ENCODE results near the gene OGFR.

The OGFR gene

DNA sequence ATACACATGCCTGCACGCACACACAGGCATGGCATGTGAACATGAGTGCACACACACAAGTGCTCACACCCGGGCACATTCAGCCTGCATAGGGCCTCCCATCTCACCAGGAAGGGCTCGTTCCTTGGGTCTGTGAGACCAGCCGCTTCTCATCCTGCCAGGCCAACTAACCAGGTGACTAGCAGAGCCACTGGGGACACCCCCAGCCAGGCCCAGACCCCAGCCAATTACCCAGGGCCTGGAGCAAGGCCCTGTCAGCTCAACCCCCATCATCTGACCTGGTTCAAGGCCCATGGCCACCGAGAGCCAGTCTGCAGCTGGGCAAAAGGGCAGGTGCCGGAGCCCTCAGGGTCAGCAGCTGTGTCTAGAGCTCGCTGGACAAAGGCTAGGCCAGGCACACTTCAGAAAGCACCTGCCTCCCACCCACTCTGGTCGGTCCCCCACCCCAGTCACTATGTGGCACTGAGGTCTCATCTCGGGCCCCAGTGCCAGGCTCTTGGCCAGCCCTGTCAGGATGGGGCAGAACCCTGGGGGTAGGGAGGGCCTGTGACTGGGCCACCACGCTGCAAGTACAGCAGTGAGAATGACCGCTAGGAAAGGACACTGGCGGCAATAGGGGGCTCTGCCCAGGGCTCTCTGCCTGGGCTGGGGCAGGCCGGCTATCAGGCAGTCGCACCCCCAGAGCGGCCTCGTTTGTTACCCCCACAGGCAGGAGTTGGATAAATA, 35.1 kb upstream of the OGFR start:
- DNase-seq, result no peak

DNA sequence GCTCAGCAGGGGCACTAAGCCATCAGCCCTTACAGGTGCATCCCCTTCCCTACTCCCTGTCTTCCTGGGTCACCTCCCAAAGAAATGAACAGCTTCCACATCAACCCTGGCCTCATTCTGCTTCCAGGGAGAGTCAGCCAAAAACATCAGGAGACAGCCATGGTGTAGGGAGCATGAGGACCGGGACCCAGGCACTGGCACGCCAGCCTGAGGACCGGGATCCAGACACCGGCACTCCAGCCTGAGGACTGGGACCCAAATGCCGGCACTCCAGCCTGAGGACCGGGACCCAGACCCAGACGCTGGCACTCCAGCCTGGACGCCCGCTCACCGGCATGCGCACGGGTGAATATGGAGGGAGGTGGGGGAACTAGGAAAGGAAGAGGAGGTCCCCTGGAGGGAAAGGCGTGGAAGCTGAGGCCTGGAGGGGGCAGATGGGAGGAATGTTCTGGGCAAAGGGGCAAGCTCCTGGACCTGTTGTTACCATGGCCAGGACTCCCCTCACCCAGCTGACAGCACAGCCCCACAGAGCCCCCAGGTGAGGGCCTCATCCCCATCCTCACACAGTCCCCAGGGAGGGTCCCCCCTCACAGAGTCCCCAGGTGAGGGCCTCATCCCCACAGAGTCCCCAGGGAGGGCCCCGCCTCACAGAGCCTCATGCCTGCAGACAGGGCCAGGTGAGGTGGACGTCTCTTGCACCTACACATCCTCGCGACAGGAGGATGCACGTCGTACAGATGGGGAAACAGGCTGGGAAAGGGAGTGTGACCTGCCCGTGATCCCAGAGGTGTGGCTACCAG, 34.3 kb upstream of the OGFR start:
- no peak for DNase-seq

DNA sequence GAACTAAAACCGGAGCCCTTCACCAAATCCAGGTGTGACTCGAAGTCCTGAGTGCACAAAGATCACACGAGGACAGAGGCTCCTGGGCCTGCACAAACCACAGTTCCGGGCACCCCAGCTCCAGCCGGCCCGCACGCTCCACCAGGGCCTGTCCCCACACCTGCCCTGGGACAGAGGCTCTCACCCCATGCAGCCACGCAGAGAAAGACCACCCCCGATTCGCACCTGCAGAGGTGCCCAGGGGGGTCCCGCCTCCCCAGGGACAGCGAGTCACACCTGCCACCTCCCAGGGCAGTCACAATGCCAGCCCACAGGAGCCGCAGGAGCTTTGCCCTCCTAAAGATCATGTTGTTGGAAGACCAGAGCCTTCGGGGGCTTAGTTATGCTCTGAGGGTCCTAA, 33.7 kb upstream of the OGFR start:
- no peak for DNase-seq

DNA sequence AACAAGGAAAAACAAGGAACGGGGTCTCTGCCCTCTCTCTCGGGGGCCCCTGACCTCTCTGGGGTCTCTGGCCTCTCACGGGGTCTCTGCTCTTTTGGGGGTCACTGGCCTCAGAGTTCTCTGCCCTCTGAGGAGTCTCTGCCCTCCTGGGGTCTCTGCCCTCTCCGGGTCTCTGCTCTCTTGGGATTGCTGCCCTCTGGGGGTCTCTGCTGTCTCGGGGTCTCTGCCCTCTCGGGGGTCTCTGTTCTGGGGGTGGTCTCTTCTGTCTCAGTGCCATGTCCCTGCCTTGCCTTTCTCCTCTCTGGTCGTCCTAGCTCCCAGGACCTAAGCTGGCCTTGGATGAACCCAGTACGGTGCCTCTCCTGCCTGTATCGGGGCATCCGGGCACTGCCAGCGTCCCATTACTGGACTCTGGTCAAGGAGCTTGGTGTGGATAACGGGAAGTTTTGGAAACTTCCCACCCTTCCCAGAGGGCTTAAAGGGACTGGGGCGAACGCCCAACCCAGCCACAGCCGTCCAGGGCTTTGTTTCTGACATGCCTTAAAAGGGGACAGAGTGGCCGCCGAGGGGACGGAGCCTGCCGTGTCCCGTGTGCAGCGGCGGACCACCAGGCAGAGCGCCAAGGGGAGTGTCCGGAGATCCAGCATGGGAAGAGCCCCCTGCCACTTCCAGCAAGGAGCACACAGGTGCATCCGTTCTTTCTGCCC, 33.1 kb upstream of the OGFR start:
- DNase-seq, result no peak

DNA sequence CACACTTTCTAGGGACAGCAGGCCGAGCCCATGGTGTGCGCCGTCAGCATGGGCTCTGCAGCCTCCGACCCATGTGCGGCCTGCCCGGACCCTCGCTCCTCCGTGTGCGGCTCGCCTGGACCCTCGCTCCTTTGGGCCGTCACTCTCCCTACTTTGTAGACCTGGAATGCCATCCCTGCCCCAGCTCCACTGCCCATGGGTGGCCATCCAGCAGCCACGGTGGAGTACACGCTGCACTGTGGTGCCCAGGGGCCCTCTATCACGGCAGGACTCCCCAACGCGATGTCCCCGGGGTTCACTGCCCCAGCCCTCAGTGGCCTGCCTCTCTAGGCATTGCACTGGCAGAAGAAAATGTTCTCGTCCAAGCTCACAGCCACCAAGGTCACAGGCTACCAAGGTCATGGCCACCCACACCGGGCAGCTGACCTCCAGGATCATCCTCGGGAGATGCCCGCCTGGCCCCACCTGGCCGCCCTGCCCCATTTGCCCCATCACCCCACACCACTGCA, 32.5 kb upstream of the OGFR start:
- no peak for DNase-seq

DNA sequence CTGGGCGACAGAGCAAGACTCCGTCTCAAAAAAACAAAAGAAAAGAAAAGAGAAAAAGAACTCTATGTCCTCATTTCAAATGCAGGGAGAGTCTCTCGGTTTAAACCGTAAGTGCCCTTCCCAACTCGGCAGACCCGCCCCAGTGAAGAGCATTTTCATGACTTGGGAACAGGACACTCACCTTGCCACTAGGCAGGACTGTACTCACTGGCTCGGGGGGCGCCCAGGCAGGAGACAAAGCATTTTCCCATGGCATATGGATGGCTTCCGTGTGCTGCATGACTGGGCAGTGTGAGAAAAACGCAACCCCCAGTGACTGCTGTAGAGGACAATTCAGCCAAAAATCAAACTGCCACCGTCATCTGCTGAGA, 32.0 kb upstream of the OGFR start:
- DNase-seq, result no peak

DNA sequence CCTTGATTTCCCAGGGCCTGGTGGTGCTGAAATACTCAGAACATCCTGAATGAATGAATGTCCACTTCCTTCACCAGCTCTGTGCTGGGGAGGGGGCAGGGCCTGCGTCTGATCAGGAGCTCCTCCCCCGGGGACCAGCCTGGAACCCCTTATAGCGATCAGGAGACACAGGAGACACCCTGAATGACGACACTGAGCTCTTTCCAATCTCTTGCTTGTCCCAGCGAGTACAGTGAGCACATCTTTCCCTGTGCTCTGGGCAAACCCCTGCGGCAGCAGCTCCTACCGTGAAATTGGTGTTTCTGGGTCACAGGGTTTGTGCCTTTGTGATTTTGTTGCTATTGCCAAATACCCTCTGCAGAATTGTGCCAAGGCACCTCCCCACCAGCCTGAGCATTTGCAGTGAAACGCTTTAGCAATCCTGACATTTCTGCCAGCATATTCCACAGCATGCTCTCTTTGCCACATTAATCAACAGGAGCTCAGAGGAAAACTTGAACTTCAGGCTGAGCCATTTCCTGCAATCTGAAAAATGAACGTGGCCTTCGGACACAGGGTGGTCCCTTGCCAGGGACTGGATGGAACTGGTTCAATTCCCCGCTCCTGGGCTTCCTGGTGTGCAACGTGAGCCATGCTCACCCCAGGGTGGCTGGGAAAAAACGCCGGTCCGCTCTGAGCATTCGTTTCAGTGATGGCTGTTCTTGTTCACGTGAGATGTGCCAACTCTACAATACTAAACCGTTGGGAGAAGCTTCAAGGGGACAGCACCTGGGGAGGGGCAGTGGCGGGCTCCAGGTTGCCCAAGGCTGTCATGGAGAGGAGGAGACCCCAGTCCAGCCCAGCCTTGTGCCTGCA, 31.4 kb upstream of the OGFR start:
- no peak for DNase-seq

DNA sequence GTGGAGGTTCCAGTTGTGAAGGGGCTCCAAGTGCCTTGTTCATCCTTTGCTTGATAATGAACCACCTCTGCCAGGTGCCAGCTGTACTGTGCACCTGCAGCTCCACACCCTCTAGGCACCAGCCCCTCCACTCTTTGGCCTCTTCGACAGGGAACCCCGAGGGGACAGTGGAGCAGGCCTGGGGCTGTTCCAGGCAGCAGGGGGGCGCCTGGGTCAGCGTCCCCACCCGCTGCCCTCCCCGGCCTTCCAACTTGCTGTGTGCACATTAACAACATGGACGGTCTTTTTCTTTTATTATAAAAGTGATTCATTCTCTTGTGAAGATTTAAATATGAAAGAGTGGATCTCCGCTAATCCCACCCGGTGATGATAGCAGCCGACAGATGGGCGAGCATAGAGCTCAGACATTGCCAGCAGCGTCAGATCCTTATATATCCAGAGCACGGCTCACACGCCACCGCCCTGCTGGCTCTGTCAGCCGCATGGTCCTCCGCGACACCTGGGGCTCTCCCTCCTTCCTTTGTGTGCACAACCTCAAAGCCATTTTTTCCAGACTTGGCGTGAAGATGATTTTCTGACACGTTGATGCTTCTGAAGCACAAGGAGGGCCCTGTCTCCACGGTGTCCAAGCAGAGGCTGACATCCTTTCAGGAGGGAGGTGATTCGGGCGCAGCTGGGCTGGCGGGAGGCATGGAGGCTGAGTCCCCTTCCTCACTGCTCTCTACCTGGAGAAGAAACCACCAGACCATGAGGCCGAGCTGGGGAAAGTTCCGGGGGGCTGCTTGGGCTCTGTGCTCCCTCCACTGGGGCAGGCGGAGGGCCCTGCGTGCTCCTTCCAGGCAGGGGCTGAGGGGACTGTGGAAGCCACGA, 30.6 kb upstream of the OGFR start:
- no peak for DNase-seq

DNA sequence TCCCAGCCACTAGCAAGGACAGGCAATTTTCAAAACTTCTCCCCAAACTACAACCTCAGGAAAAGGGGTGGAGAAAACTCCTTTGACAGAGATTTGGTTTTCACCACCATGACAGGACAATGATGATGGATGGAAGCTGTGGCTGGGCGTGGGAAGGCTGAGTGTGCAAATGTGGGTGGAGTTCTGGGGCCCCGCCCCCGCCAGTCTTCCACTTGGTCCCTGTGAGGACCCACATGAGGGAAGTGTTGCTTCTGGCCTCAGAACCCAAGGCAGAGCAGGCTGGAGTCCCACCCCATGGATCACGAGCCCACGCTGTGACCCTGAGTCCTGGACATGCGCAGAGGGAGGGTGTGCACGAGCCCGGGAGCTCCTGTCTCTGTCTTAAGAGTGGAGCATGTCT, 29.9 kb upstream of the OGFR start:
- no peak for DNase-seq

DNA sequence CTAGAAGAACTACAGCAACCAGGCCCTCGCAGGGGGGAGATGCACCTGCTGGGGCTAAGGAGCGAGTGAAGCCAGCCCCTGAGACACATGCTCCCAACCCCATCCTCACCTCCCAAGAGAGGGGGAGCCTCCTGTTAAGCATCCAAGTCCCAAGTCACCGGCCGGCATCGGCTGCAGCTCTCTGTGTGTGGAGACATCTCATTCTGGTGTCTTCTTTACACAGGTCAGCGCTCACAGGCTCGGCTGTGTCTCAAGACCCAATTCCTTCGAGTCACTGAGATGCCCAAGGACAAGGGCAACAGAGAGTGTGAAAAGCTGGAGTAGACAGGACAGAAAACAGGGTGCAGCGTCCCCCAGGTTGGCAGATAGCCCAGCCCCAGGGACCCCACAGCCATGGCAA, 29.4 kb upstream of the OGFR start:
- DNase-seq, result no peak

DNA sequence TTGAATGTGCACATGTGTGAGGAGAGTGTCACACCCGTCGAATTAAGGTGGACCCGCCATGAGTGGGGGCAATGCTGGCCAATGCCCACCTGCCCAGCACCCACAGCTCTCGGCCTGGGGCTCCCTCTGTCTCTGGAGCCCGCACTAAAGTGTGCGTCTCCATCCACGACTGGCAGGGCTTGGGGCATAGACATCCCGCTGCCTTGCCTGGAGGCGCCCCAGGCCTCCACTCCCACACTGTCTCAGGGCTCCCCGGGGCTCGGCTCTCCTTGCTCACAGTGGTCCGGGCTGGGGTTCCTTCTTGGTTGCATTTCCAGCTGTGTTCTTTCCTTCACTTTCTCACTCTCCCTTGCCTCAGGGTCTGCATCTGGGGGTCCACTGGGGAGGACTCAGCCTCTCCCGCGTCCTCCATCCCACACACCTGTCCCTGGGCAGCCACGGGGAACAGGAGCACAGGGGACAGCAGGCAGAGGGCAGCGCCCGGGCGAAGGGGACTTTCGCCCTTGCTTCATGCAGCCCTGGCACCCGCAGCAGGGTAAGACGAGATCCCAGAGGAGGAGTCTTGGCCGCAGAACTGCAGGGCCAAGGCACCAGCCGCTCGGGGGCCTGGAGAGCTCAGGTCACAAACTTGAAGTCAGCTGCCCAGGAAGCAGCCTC, 28.5 kb upstream of the OGFR start:
- DNase-seq, result no peak

DNA sequence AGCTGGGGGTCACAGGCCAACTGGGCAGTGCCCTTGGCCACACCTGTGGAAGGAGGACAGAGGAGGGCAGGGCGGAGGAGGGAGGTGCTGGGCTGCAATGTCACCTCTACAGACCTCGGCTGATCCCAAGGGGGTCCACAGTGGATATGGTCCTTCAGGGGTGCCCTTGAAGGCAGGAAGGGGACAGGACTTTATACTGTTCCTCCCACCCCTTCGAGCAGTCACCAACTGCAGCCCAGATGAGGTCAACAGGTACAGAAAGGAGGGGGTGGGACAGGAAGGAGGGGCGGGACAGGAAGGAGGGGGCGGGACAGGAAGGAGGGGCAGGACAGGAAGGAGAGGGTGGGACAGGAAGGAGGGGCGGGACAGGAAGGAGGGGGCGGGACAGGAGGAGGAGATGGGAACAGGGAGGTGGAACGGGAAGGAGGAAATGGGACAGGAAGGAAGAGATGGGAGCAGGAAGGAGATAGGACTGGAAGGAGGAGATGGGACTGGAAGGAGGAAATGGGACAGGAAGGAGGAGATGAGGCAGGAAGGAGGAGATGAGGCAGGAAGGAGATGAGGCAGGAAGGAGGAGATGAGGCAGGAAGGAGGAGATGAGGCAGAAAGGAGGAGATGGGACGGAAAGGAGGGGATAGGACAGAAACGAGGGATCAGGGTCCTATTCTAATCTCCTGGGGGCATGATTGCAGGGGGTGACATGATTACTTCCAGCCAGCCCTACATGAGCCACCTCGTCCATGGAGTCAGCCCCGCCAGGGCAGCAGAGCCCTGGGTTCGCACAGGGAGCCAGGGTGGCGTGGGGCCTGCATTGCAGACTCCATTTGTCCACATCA, 27.7 kb upstream of the OGFR start:
- peak in 3 of 4 experiments; percentile 19 to 70 (median 66) for DNase-seq

DNA sequence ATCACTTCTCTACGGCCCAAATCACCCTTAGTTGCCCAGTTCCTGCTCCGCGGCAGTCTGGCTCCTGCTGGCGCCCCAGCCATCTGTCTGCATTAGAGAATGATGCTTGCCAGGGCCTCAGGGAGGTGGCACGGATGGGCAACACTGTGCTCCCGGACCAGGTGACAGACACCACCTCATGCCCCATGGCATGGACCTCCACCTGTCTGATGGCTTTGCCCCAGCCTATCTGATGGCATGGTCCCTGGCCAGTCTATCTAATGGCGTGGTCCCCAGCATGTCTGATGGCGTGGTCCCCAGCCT, 27.2 kb upstream of the OGFR start:
- DNase-seq, result no peak

DNA sequence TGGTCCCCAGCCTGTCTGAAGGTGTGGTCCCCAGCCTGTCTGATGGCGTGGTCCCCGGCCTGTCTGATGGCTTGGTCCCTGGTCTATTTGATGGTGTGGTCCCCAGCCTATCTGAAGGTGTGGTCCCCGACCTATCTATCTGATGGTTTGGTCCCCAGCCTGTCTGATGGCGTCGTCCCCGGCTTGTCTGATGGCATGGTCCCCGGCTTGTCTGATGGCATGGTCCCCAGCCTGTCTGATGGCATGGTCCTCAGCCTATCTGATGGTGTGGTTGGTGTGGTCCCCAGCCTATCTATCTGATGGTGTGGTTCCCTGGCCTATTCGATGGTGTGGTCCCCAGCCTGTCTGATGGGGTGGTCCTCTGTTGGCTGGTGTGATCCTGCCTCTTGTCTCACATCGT, 26.6 kb upstream of the OGFR start:
- no peak for DNase-seq

DNA sequence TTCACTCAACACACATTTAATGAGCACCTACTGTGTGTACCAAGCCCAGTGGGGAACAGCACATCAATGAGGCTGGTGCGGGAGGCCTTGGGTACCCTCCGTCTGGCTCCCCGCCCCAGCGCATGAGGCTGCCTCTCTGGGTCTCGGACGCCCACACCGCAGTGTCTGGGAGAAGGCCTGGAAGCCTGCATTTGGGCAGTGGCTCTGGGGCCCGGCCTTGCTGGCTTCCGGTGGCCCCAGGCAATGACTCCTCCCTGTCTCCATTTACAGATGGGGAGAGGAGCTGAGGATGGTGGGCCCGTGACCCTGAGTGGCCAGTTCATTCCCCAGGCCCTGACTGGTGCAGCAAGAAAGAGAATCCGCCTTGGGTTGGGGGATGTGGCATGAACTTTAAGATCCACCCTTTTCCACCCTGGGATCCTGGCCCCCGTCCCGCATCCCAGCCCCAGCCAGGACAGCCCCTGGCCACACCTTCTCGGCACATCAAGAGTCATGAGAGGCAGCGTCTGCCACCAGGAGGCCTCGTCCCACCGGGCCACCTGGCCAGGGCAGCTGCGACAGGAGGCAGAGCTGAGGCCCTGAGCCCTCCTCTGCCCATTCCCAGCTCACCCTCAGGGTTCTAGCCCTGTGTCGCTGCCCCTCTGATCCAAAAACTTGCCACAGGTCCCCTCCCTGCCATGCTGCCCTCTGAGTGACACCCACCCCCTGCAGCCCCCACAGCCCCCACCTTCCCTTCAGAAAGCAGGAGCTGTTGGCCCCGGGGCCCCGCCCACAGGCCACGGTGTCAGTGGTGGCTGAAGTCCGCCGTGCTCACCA, 25.8 kb upstream of the OGFR start:
- no peak for DNase-seq

DNA sequence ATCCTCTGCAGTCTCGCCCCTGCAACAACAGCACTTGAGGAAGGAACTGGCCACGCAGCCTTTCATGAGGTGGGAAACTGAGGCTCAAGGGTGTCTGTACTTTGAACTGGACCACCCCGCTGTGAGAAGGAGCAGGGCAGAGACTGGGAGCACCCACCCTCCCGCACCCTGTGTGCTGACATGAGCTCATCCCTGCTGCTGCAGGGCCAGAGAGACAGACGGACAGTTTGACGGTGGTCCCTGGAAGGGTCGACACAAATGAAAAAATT, 25.3 kb upstream of the OGFR start:
- no peak for DNase-seq

DNA sequence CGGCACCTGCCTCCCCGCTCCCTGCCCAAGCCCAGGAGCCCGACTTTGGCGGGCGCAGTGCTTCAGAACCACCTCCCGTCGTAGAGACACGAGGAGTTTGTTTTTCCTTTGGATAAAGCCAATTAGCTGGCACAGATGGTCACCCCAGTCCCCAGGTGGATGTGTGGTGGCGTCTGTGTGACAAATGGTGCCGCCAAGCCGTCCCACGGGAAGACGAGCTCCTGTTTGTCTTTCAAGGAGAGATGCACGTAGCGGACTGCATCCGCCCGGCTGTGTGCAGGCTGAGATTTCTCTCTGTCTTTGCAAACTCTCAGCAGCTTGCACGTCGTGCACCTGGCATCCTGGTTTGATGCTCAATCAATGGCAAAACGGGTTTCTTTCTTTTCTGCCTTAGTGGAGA, 24.4 kb upstream of the OGFR start:
- no peak for DNase-seq

DNA sequence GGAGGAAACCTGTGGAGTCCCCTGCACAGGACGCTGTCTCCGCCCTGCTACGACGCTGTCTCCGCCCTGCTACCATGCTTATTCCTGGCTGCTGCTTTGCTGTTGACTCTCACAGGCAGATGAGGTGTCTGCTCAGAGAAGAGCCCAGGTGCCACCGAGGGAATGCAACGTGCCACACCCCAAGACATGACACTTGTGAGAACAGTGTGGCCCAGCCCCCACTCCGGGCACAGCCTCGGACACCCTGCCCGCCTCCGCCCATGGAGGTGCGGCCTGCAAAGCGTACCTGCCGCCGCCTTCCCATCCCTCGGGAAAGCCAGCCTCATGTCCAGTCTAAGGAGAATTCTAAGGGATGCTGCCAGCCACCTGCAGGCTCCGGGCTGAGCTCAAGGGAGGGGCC, 23.9 kb upstream of the OGFR start:
- no peak for DNase-seq

DNA sequence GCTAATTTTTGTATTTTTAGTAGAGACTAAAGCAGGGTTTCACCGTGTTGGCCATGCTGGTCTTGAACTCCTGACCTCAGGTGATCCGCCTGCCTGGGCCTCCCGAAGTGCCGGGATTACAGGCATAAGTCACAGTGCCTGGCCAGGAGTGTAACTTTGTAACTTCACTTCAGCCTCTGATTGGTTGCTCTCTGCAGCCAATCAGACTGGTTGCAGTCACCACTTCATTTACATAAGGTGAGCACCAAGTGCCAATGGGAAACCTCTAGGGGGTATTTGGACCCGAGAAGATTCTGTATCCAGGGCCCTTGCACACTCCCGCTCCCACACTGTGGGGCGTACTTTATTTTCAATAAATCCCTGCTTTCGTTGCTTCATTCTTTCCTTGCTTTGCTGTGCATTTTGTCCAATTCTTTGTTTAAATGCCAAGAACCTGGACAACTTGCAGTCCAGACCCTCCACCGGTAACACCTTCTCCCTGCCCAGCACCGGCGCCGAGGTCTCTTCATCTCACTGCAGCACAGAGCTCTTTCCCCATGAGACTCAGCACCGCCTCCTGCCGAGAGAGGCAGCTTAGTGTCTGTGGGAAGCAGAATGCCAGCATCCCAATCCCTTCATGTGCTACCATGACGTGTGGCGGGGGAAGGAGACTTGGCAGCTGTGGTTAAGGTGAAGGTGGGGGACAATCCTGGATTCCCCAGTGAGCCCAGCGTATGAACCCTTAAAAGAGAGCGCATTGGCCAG, 22.3 kb upstream of the OGFR start:
- no peak for DNase-seq

All from activated naive CD4-positive, alpha-beta T cell (primary cell).